ENCODE data around the gene CGN.

CGN gene

GRCh38 chr1:151494741-151495281, 16.4 kb upstream of the CGN start:
- in situ Hi-C loops (cut with HindIII; ENCODE audit: low pct_ligation_motif_present, low pct_unique_long_range_greater_than_20kb, low sequenced_read_pairs), result no loop called here
- DNase-seq, result peak; percentile 87

GRCh38 chr1:151495316-151495715, 15.9 kb upstream of the CGN start:
- DNase-seq, result no peak
- in situ Hi-C loops (cut with HindIII; ENCODE audit: low pct_ligation_motif_present, low pct_unique_long_range_greater_than_20kb, low sequenced_read_pairs), result no loop called here

- in situ Hi-C loops (cut with HindIII; ENCODE audit: low pct_ligation_motif_present, low pct_unique_long_range_greater_than_20kb, low sequenced_read_pairs), result no loop called here
- DNase-seq, result no peak
These were observed 11.8 kb upstream of the CGN start for GRCh38 chr1:151499365-151499764.

- no peak for DNase-seq
- in situ Hi-C loops (cut with HindIII; ENCODE audit: low pct_ligation_motif_present, low pct_unique_long_range_greater_than_20kb, low sequenced_read_pairs), result no loop called here
These were observed 11.3 kb upstream of the CGN start for GRCh38 chr1:151499930-151500329.

GRCh38 chr1:151501474-151501873, 9.7 kb upstream of the CGN start:
- DNase-seq, result peak; percentile 37
- in situ Hi-C loops (cut with HindIII; ENCODE audit: low pct_ligation_motif_present, low pct_unique_long_range_greater_than_20kb, low sequenced_read_pairs), result no loop called here

- DNase-seq, result no peak
- in situ Hi-C loops (cut with HindIII; ENCODE audit: low pct_ligation_motif_present, low pct_unique_long_range_greater_than_20kb, low sequenced_read_pairs), result no loop called here
These were observed 9.0 kb upstream of the CGN start for GRCh38 chr1:151502035-151502700.

GRCh38 chr1:151502859-151503780, 8.1 kb upstream of the CGN start:
- in situ Hi-C loops (cut with HindIII; ENCODE audit: low pct_ligation_motif_present, low pct_unique_long_range_greater_than_20kb, low sequenced_read_pairs), result no loop called here
- no peak for DNase-seq

- in situ Hi-C loops (cut with HindIII; ENCODE audit: low pct_ligation_motif_present, low pct_unique_long_range_greater_than_20kb, low sequenced_read_pairs), result no loop called here
- no peak for DNase-seq
These were observed 6.9 kb upstream of the CGN start for GRCh38 chr1:151504252-151504651.

GRCh38 chr1:151504759-151505158, 6.4 kb upstream of the CGN start:
- no peak for DNase-seq
- in situ Hi-C loops (cut with HindIII; ENCODE audit: low pct_ligation_motif_present, low pct_unique_long_range_greater_than_20kb, low sequenced_read_pairs), result no loop called here

GRCh38 chr1:151508833-151509232, 2.4 kb upstream of the CGN start:
- in situ Hi-C loops (cut with HindIII; ENCODE audit: low pct_ligation_motif_present, low pct_unique_long_range_greater_than_20kb, low sequenced_read_pairs), result no loop called here
- DNase-seq, result no peak

- DNase-seq, result no peak
- in situ Hi-C loops (cut with HindIII; ENCODE audit: low pct_ligation_motif_present, low pct_unique_long_range_greater_than_20kb, low sequenced_read_pairs), result no loop called here
These were observed 1.7 kb upstream of the CGN start for GRCh38 chr1:151509350-151510019.

GRCh38 chr1:151510020-151510405, 1.2 kb upstream of the CGN start:
- in situ Hi-C loops (cut with HindIII; ENCODE audit: low pct_ligation_motif_present, low pct_unique_long_range_greater_than_20kb, low sequenced_read_pairs), result no loop called here

GRCh38 chr1:151510614-151510956, 602 bp upstream of the CGN start:
- in situ Hi-C loops (cut with HindIII; ENCODE audit: low pct_ligation_motif_present, low pct_unique_long_range_greater_than_20kb, low sequenced_read_pairs), result no loop called here
- DNase-seq, result no peak

More at GRCh38 chr1:151510020-151510405, 1.2 kb upstream of the CGN start:
- DNase-seq, result no peak

GRCh38 chr1:151511636-151512215, 539 bp downstream of the CGN start:
- DNase-seq, result peak; percentile 52
- in situ Hi-C loops (cut with HindIII; ENCODE audit: low pct_ligation_motif_present, low pct_unique_long_range_greater_than_20kb, low sequenced_read_pairs), result no loop called here

GRCh38 chr1:151512326-151512725, 1.1 kb downstream of the CGN start:
- DNase-seq, result no peak
- in situ Hi-C loops (cut with HindIII; ENCODE audit: low pct_ligation_motif_present, low pct_unique_long_range_greater_than_20kb, low sequenced_read_pairs), result no loop called here

- in situ Hi-C loops (cut with HindIII; ENCODE audit: low pct_ligation_motif_present, low pct_unique_long_range_greater_than_20kb, low sequenced_read_pairs), result no loop called here
- no peak for DNase-seq
These were observed 1.8 kb downstream of the CGN start for GRCh38 chr1:151512801-151513625.

GRCh38 chr1:151513626-151514121, 2.5 kb downstream of the CGN start:
- no peak for DNase-seq
- in situ Hi-C loops (cut with HindIII; ENCODE audit: low pct_ligation_motif_present, low pct_unique_long_range_greater_than_20kb, low sequenced_read_pairs), result no loop called here

- in situ Hi-C loops (cut with HindIII; ENCODE audit: low pct_ligation_motif_present, low pct_unique_long_range_greater_than_20kb, low sequenced_read_pairs), result no loop called here
- DNase-seq, result no peak
These were observed 3.2 kb downstream of the CGN start for GRCh38 chr1:151514366-151514765.

Measured in ACHN (cell line).